SK-N-SH treated with all-trans-retinoic acid at 6 μM for 48 hours (cell line): ENCODE data around the gene TFCP2L1.

Source experiments
- ATAC-seq: fragments of 200-7000 bp; cut with Tn5 transposase; 3 replicates; pipeline ENCODE4 v1.9.1; 2020; ENCODE audit warnings: mild to moderate bottlenecking, moderate library complexity
- ARNTL ChIP-seq: fragments of 450-650 bp; formaldehyde crosslinking; IDR thresholded peaks from 2 replicates; pipeline ENCODE4 v1.5.0; 2020; ENCODE audit warnings: low read depth, mild to moderate bottlenecking, moderate library complexity, borderline replicate concordance
- BACH2 ChIP-seq: fragments of 250-450 bp; sonication (Bioruptor Pico); IDR thresholded peaks from 2 replicates; pipeline ENCODE4 v1.9.0; 2021; ENCODE audit warnings: mild to moderate bottlenecking, borderline replicate concordance
- CREB5 ChIP-seq: fragments of 250-450 bp; sonication (Bioruptor Pico); IDR thresholded peaks from 2 replicates; pipeline ENCODE4 v1.5.1; 2020; ENCODE audit warnings: low read depth, mild to moderate bottlenecking, moderate library complexity
- CSDC2 ChIP-seq: fragments of 250-450 bp; sonication (Bioruptor Pico); IDR thresholded peaks from 2 replicates; pipeline ENCODE4 v1.5.0; 2020; ENCODE audit warnings: mild to moderate bottlenecking, moderate library complexity
- CSRNP3 ChIP-seq: fragments of 250-450 bp; sonication (Bioruptor Pico); IDR thresholded peaks from 2 replicates; pipeline ENCODE4 v1.5.1; 2021; ENCODE audit warnings: mild to moderate bottlenecking, moderate library complexity
- ESRRG ChIP-seq: fragments of 250-450 bp; sonication (Bioruptor Pico); IDR thresholded peaks from 2 replicates; pipeline ENCODE4 v1.6.1; 2021; ENCODE audit warnings: mild to moderate bottlenecking
- GLIS3 ChIP-seq: fragments of 250-450 bp; sonication (Bioruptor Pico); IDR thresholded peaks from 2 replicates; pipeline ENCODE4 v1.5.0; 2020; ENCODE audit warnings: mild to moderate bottlenecking, moderate library complexity
- ISL1 ChIP-seq: fragments of 250-450 bp; sonication (Bioruptor Pico); IDR thresholded peaks from 2 replicates; pipeline ENCODE4 v2.1.2; 2022; ENCODE audit warnings: mild to moderate bottlenecking, moderate library complexity
- OSR1 ChIP-seq: fragments of 250-450 bp; sonication (Bioruptor Pico); IDR thresholded peaks from 2 replicates; pipeline ENCODE4 v1.8.0; 2022; ENCODE audit warnings: moderate library complexity, mild to moderate bottlenecking, inconsistent platforms
- PATZ1 ChIP-seq: fragments of 250-450 bp; sonication (Bioruptor Pico); IDR thresholded peaks from 2 replicates; pipeline ENCODE4 v1.8.0; 2020; ENCODE audit warnings: mild to moderate bottlenecking, moderate library complexity, borderline replicate concordance
- POU6F1 ChIP-seq: fragments of 250-450 bp; sonication (Bioruptor Pico); IDR thresholded peaks from 2 replicates; pipeline ENCODE4 v1.8.0; 2021; ENCODE audit warnings: low read depth, mild to moderate bottlenecking, moderate library complexity, borderline replicate concordance
- PPARA ChIP-seq: fragments of 250-450 bp; sonication (Bioruptor Pico); IDR thresholded peaks from 2 replicates; pipeline ENCODE4 v1.5.0; 2020; ENCODE audit warnings: mild to moderate bottlenecking, borderline replicate concordance
- RARB ChIP-seq: fragments of 250-450 bp; sonication (Bioruptor Pico); IDR thresholded peaks from 2 replicates; pipeline ENCODE4 v1.8.0; 2021; ENCODE audit warnings: mild to moderate bottlenecking, moderate library complexity
- SNAI2 ChIP-seq: fragments of 250-450 bp; sonication (Bioruptor Pico); IDR thresholded peaks from 2 replicates; pipeline ENCODE4 v1.5.0; 2020; ENCODE audit warnings: mild to moderate bottlenecking, moderate library complexity
- TCF4 ChIP-seq: fragments of 250-450 bp; sonication (Bioruptor Pico); IDR thresholded peaks from 2 replicates; pipeline ENCODE4 v1.8.0; 2021; ENCODE audit warnings: mild to moderate bottlenecking, moderate library complexity, borderline replicate concordance
- TOX ChIP-seq: fragments of 250-450 bp; sonication (Bioruptor Pico); IDR thresholded peaks from 2 replicates; pipeline ENCODE4 v1.8.0; 2021; ENCODE audit warnings: mild to moderate bottlenecking, moderate library complexity, borderline replicate concordance
- ZC3H10 ChIP-seq: fragments of 250-450 bp; sonication (Bioruptor Pico); IDR thresholded peaks from 2 replicates; pipeline ENCODE4 v1.5.1; 2021; ENCODE audit warnings: mild to moderate bottlenecking, moderate library complexity
- ZFP3 ChIP-seq: fragments of 250-450 bp; sonication (Bioruptor Pico); IDR thresholded peaks from 2 replicates; pipeline ENCODE4 v1.5.0; 2020; ENCODE audit warnings: mild to moderate bottlenecking, moderate library complexity
- ZFP30 ChIP-seq: fragments of 450-650 bp; formaldehyde crosslinking; IDR thresholded peaks from 2 replicates; pipeline ENCODE4 v1.5.0; 2022; ENCODE audit warnings: mild to moderate bottlenecking, moderate library complexity
- ZNF565 ChIP-seq: fragments of 450-650 bp; formaldehyde crosslinking; conservative IDR thresholded peaks from 2 replicates; pipeline ENCODE4 v1.5.0; 2020; ENCODE audit warnings: low read depth, mild to moderate bottlenecking, moderate library complexity
- ZNF70 ChIP-seq: fragments of 450-650 bp; formaldehyde crosslinking; IDR thresholded peaks from 2 replicates; pipeline ENCODE4 v1.5.0; 2020; ENCODE audit warnings: mild to moderate bottlenecking, moderate library complexity
- ZNF8 ChIP-seq: fragments of 450-650 bp; formaldehyde crosslinking; IDR thresholded peaks from 2 replicates; pipeline ENCODE4 v1.5.0; 2020; ENCODE audit warnings: mild to moderate bottlenecking, moderate library complexity

TFCP2L1 gene

GRCh38 chr2:121257480-121257840, 27.5 kb downstream of the TFCP2L1 start:
- no peak for ATAC-seq
- no peak for TF ChIP-seq TCF4 (CRISPR knock-in tag)
- TF ChIP-seq CREB5 (CRISPR knock-in tag) = no peak
- TF ChIP-seq SNAI2 (CRISPR knock-in tag) = no peak
- TF ChIP-seq ZNF8 (CRISPR knock-in tag) = no peak
- TF ChIP-seq ESRRG = no peak
- TF ChIP-seq POU6F1 (CRISPR knock-in tag) = no peak
- TF ChIP-seq ZNF565 (CRISPR knock-in tag) = no peak
- no peak for TF ChIP-seq TOX
- TF ChIP-seq ISL1 (CRISPR knock-in tag) = no peak
- TF ChIP-seq ZC3H10 = no peak
- no peak for TF ChIP-seq PATZ1
- no peak for TF ChIP-seq ARNTL (CRISPR knock-in tag)
- TF ChIP-seq OSR1 (CRISPR knock-in tag) = no peak
- no peak for TF ChIP-seq ZFP3 (CRISPR knock-in tag)
- TF ChIP-seq CSDC2 (CRISPR knock-in tag) = no peak
- TF ChIP-seq PPARA (CRISPR knock-in tag) = no peak
- TF ChIP-seq ZNF70 (CRISPR knock-in tag) = no peak
- TF ChIP-seq RARB = no peak
- TF ChIP-seq CSRNP3 (CRISPR knock-in tag) = no peak

GRCh38 chr2:121256720-121257479, 28.1 kb downstream of the TFCP2L1 start:
- TF ChIP-seq BACH2 (CRISPR knock-in tag) (no peak), OSR1 (CRISPR knock-in tag) (no peak), ZFP30 (CRISPR knock-in tag) (no peak), ZNF565 (CRISPR knock-in tag) (no peak), ZFP3 (CRISPR knock-in tag) (no peak), GLIS3 (CRISPR knock-in tag) (no peak), CSRNP3 (CRISPR knock-in tag) (no peak)
- no peak for ATAC-seq

- TF ChIP-seq CREB5 (CRISPR knock-in tag) (no peak), ZC3H10 (no peak), CSDC2 (CRISPR knock-in tag) (no peak), SNAI2 (CRISPR knock-in tag) (no peak), OSR1 (CRISPR knock-in tag) (no peak), PATZ1 (no peak), ZNF8 (CRISPR knock-in tag) (no peak), ISL1 (CRISPR knock-in tag) (no peak), ZFP30 (CRISPR knock-in tag) (no peak), GLIS3 (CRISPR knock-in tag) (no peak), RARB (no peak), CSRNP3 (CRISPR knock-in tag) (no peak), ESRRG (no peak), BACH2 (CRISPR knock-in tag) (no peak), TOX (no peak), ZNF565 (CRISPR knock-in tag) (no peak)
- ATAC-seq = no peak
These were observed 29.6 kb downstream of the TFCP2L1 start for GRCh38 chr2:121255358-121255757.
